Astrocyte of the hippocampus (primary cell): ENCODE measurements around the gene GNPDA1.

Experiments used
- DNase-seq: peaks from one replicate; pipeline ENCODE4 v3.0.0; 2011; ENCODE audit warnings: low read depth, low spot score

The GNPDA1 gene

DNA sequence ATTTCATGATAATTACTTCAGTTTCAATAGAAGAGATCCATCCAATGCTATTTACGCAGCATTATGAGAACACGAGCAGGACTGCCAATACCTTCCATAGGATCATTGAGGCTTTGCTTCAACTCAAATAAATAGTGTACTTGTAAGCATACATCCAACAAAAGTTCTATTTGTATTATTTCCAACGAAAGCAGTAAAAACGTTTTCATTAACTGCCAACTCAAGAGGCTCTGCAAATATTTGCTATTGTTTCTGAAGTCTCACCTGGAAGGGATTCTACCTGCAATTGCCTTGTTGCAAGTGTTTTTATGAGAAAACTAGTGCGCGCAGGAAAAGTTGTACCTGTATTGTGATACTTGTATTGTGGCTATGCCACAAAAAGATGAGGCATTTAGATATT, 11.0 kb upstream of the GNPDA1 start:
- no peak for DNase-seq

DNA sequence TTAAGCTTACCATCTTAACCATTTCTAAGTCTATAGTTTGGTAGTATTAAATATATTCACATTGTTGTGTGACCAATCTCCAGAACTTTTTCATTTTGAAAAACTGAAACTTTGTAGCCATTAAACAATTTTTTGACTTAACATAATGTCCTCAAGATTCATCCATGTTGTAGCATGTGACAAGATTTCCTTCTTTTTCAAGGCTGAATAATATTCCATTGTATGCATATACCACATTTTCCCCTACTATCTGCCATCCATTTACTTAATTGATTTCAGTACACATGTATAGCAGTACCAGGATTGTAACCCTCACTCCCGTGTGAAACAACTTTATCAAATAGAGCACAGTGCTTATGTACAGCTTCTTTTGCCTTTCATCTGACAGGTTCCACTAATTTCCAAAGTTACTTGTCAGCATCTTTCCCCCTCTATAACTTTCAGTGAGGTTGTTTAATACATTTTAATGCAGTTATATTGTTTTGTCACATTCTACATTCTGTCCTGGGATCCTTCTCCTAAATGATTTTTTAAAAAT, 7.4 kb upstream of the GNPDA1 start:
- DNase-seq, result no peak

DNA sequence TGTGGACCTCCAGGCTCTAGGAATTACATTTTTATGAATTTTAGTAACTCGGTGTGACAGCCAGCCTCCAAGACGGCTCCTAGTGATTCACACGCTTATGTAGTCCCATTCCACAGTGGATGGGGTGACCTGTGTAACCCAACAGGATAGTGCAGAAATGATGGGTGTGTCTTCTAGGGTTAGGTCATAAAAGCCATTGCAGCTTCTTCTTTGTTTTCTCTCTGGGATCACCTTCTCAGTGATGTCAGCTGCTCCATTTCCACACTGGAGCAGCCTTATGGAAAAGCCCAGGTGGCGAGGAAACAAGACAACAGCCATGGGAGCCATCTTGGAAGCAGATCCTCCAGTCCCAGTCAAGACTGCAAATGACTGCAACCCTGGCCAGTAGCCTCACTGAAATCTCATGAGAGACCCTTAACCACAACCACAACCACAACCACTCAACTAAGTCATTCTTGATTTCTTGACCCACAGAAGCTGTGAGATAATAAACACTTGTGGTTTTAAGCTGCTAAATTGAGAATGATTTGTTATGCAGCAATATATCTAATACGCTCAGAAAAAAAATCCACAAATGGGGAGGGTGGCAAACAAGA, 5.1 kb upstream of the GNPDA1 start:
- peak; percentile 76 for DNase-seq

DNA sequence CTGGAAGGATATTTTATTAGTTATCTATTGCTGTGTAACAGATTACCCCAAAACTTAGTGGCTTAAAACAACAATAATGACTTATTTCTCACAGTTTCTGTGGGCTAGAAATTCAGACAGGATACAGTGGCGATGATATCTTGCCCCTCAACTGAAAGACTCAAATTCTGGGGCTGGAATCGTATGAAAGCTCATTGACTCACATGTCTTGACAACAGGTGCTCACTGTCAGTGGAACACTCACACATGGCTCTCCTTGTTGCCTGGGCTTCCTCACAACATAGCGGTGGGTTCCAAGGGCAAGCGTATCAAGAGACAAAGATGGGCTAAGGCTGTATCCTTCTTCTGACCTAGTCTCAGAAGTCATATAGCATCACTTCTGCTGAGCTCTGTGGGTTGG, 3.7 kb upstream of the GNPDA1 start:
- DNase-seq, result no peak

DNA sequence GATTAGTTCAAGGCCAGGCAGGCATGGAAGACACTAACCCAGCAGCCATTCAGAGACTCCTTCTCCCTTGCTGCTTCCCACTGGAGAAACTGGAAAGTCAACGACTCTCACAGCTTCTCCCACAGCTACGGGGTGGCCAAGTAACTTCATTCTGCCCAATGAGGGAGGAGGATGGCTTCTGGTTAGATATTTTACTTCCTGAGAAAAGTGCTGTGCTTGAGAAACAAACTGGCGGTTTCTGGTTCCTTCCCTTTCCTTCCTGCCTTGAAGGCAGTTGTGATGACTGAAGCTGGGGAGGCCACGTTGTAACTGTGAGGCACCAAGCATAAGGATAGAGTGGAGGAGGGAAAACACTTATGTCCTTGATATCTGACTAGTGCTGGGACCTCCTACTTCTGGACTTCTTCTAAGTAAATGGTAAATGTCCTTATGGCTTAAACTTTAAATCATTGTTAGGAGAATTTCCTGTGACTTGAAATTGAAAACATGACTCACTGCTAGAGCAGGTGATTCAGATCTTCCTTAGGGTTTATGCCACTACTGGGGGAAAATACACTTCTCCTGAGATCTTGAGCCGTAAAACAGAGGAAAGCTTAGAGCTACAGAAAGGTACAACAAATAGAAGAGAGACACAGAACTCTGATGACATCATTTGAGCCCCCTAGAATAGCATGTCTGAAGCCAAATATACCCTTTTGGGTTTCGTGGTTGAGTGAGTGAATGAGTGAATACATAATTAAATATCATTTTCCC, 3.1 kb upstream of the GNPDA1 start:
- peak; percentile 45 for DNase-seq

DNA sequence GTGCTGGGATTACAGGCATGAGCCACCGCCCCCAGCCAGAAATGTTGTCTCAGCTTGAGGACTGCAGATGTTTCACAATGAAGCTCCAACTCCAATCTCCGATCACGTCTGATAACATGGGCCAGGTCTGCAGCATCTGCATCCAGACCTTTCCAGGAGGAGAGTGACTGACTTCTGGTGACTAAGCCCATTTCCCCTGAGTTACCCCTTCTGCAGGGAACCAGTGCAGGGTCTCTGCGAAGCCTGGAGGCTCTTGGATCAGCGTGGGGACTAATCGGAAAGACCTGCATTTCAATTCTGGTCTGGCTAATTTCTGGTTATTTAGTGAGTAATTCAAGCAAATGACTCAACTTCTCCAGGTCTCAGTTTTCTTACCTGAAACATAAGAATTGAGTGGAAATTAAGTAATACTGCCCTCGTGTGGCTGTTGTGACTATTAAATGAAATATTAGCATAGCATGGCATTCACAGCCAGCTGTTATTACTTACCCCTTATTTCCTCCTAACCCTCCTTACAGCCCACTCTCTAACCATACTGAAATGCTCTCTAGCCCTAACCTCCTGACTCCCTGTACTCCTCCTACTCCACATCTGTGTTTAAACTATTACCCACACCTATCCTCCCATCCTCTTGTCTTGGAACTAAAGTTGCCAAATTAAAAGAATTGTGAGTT, 2.2 kb upstream of the GNPDA1 start:
- DNase-seq, result peak; percentile 77

DNA sequence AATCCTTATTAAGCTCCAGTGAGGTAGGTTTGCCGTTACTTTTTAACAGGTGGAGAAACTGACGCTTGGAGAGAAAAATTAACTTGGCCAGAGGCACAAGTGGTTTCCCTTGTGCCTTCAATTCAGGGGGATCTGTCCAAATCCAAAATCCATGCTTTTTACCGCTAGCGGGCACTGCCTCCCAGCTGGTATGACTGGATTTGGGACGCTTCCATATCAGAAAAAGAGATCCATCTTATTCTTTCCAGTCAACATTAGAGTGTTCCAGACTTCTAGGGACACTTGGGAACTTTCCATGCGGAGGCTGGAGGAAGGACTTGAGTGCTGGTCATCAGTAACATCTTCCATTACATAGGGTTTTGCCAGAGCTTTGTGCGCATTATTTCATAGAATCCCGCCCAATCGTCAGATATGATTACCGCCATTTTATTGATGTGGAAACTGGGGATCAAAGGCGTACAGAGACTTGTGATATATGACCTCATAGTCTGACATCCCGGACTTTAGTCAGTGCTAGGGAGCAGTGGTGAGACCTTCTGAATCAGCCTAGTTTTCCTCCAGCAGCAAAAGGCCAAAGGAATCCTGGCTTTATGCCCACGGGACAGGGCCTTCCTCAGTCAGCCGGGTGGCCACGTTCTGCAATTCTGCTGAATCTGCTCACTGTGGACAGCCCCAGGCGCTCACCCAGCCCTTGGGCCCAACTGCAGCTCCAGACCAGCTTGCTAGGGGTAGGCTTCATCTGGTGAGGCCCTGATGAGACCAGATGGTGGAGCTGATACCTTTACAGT, 1.1 kb upstream of the GNPDA1 start:
- peak; percentile 45 for DNase-seq

DNA sequence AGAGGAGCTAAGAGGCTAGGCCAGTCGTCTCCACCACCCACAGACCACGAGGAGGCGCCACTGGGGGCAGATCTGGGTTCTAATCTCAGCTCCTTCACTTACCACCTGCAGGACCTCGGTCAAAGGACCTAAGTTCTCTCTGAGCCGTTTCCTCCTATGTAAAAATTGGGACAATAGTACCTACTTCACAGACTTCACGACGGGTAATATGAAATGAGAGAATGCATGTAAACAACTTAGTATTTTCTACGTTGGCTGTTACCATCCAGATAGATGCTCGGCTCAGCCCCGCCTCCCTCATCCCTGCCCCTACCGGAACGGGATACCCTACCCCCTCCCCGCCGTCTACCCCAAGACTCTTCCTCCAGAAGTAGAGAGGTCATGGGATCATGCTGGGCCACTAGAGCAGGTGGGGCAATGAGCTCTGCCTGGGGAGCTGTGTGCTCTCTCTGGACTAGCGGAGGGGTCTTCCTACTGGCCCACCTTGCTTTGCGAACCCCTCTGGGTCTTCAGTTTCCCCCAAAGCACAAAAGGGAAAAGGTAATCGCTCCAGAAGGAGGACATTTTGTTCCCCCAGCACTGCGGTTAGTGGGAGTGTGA, 541 bp downstream of the GNPDA1 start:
- DNase-seq, result peak; percentile 54

DNA sequence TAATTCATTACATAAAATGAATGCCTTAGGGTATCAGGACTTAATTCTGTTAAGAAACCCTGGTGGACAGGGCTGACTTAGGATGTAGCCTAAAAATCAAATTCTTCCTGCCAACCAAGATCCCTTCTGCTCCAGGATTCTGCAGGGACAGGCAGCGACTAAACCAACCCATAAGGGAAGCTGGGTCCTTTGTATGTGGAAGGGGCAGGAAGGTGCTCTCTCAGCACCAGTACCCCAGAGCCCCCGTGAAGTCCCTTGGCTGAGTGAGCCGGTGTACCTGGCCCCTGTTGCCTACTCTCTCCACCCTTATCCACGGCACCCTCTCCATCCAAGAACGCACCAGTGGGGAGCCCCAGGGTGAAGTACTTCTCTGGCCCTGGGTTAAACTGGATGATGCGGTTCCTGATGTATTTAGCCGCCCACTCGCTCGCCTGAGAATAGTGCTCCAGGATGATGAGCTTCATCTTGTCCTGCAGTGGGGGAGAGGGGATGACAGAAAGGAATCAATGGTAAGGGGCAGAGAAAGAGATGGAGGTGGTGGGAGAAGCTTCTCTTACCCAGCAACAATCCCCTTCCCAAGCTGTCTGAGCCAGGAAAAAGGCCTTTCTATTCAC, 1.1 kb downstream of the GNPDA1 start:
- no peak for DNase-seq

DNA sequence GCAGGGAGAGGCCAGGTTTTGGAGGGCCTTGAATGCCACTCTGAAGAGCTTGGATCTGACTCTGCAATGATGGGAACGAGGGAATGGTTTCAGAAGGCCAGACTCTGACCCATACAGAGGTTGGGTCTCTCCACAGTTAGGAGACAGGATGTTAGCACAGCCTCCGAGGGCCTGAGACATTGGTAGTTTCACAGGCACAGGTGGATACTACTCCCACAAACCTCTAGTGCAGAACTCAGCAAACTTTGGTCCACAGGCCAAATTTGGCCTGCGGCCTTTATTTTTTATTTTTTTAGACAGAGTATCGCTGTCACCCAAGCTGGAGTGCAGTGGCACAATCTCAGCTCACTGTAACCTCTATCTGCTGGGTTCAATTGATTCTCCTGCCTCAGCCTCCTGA, 2.9 kb downstream of the GNPDA1 start:
- DNase-seq, result no peak

DNA sequence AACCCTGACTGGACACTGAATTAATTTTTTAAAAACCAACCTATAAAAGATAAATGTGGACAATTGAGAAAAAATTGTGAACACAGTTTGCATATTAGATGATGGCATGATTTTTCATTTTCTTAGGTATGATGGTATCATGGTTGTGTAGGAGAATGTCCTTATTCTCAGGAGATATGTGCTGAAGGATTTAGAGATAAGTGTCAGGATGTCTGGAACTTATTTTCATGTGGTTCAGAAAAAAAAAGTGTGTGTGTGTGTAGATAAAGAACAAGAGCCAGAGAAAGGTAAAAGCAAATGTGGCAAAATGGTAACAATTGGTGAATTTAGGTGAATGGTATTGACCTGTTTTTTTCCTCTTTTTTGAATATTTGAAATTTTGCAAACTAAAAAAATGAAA, 4.0 kb downstream of the GNPDA1 start:
- no peak for DNase-seq

DNA sequence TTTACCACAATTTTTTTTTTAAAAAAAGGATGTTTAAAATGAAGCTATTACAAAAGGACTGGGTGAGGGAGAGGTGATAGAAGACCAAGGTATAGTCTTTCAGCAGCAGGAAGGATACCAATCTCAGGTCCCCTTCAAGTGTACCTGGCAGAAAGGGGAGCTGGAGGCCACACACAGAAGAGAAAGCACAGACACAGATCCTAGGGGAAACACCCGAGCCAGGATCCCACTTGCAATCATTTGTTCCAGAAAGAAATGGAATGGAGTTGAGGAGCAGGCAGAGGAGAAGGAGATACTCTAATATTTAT, 5.6 kb downstream of the GNPDA1 start:
- no peak for DNase-seq

DNA sequence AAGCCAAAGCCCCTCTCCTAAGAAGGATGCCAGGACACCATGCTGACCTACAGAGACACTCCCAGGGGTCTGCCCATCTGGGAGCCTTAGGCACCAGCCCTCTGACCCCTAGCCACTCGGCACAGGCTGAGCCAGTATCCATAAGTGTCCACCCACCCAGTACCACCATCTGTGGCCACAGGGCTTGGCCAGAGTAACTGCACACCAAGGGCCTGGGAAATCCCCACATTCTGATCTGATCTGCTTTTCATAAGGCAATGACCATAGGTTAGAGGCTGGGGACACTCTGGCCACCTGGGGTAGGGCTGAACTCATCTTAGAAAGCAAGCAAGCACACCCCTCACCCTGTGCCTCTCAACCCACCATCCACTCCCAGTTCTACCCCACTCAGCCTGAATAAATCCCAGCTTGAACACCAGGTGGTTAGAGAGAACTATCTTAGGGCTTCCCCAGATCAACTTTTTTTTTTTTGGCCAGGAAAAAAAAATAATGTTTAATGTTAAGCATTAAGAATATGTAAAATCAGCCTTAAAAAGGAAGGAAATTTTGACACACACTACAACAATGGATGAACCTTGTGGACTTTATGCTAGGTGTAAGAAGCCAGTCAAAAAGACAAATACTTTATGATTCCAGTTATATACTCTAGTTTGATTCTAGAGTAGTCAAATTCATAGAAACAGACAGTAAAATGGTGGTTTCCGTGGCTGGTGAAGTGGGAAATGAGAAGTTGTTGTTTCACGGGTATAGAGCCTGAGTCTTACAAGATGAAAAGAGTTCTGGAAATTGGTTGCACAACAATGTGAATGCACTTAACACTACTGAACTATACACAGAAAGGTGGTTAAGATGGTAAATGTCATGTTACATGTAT, 6.2 kb downstream of the GNPDA1 start:
- no peak for DNase-seq

DNA sequence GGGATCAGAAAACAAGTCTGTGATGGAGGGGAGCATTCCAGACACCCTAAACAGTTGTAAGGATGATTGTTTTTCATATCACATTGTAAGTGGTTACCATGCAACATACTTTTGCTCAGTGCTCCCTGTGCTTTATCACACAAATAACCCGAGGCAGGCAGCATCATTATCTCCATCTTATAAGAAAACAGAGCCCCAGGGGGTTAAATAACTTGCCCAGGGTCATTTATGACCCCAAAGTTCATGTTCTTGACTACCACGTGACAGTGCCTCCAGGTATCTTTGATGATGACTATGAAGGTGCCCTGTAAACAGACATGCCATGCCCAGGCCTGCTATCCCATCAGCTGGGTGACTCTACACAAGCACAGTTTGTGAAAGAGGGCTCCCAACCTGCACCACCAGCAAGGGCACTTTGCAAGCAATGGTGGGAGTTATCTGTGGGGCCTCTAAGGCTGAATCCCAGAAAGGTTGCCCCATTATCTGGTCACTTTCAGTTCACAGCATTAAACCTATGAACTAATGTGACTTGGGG, 9.5 kb downstream of the GNPDA1 start:
- no peak for DNase-seq

DNA sequence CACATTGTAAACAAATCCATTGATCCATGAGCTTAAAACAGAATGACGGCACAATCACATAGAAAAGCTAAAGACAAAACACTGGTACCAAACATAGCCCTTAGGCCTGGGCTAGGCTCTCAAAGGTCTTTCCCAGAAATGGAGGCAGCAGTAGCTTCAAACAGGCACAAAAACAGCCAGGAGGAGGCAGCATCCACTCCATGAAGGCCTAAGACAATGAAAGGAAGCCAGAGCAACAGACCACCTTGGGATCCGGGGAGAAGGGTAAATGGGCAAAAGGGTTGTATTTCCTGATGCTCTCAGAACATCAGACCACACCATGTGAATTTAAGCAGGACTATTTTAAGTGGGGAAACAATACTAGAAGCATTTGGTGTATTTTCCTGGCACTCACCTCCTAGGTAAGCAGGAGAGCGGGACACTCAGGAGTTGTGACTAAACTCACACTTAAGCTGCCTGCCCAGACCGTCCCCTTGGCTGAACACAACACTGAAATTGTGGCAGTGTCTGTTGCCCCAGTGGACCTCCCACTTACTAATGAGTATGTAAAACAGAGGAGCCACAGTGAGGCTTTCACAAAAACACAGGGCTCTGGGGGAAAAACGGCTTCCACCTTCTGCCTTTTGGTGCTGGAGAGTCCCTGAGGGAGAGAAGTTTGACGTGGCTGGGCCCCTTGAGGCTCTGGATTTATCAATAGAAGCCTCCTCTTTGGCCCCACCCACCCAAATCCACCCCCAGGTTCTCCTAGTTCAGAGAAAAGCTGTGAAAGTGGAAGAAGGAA, 11.9 kb downstream of the GNPDA1 start:
- peak; percentile 29 for DNase-seq

DNA sequence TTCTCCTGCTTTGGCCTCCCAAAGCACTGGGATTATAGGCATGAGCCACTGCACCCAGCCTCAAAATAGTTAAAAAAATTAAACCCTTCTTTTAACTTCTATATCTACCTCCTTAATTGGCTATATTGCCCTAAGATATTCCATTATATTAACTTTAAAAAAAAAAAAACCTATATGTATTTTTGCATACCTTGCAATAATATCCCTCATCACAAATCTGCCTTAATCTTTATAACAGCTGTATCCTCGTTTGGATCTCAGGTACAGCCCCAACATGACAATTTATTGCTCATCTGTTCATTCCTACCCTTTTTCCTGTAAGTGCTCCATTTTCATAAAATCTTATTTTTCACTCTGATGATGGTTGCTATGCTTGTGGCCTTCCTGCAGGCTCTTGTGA, 12.7 kb downstream of the GNPDA1 start:
- DNase-seq, result no peak

DNA sequence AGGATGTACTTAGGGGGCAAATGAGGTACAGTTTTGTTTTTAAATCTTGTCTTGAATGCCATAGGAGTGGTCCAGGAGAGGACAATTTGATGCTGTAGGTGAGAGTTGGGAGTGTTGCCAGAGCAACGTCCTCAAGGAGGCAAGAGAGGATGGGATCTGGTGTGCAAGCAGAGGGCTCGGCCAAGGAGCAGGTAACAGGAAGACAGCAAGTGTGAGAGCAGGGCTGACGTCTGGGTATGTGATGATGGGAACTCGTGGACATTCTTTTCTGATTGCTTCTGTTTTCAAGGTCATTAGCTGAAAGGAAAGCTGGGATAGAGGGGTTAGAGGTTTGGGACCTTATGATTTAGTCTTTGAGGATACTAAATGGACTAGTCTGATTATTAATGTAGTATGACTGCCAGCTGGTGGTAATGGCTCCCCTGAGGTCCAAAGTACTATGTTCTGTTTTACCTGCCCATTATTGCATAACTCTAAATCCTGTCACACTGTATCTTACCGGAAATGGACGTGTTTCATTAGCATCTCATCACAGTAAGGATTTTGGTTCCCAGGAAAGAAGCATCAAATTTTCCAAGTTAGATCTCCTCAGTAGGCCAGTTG, 15.4 kb downstream of the GNPDA1 start:
- DNase-seq, result no peak

DNA sequence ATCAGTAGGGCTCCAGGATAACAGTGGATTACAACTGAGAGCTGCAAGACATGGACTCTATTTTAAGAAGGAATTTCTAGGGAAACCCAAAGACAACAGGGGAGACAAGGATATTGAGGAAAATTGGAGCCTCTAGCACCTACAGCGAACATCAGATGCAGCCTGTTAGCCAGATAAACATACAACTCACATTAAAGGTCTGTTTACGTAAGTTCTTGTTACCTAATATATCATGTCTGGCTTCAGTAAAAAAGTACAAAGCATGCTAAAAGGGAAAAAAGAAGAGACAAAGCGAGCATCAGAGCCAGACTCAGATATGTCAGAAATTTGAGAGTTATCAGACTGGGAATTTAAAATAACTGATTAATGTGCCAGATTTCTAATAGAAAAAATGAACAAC, 17.2 kb downstream of the GNPDA1 start:
- no peak for DNase-seq
